Kidney (tissue), 14 donors: ENCODE data around the gene CRKL. TPM values are rescaled to one million over a fixed set of nuclear protein-coding genes. Genes with fewer than 3 reads are reported as not detected.

Experiments
- DNase-seq, 5 donors: peaks; one replicate each; pipeline ENCODE4 v3.0.0-alpha.2; 2013 to 2020
- FAIRE-seq: peaks from 2 replicates; lab custom pipeline; 2012; peaks lifted over from hg19 to GRCh38; lab: Jason Lieb, UNC
- H3K27ac ChIP-seq, 2 donors: one replicate each; pipeline ENCODE4 v1.7.0; 2013; ENCODE audit warnings: low read depth in 2 of 2, low read length in 2 of 2, inconsistent platforms in 1 of 2
- H3K27me3 ChIP-seq: one replicate; pipeline ENCODE4 v1.7.1; 2013; ENCODE audit warnings: low read length, inconsistent platforms; ENCODE audit not compliant: control insufficient read depth, insufficient read depth
- H3K36me3 ChIP-seq, 3 donors: one replicate each; pipeline versions ENCODE4 v1.7.0 to v1.7.1; 2013; ENCODE audit warnings: low read length in 3 of 3, control low read depth in 1 of 3, inconsistent platforms in 1 of 3; ENCODE audit not compliant: insufficient read depth in 3 of 3, control insufficient read depth in 2 of 3
- H3K4me1 ChIP-seq, 3 donors: one replicate each; pipeline versions ENCODE4 v1.7.0 to v1.7.1; 2013; ENCODE audit warnings: low read length in 3 of 3, inconsistent platforms in 1 of 3, low read depth in 1 of 3; ENCODE audit not compliant: control insufficient read depth in 2 of 3, insufficient read depth in 2 of 3
- H3K4me3 ChIP-seq, 3 donors: one replicate each; pipeline versions ENCODE4 v1.7.0 to v1.8.1; 2013; ENCODE audit warnings: low read length in 3 of 3, control low read depth in 1 of 3, inconsistent platforms in 1 of 3
- H3K9ac ChIP-seq, 3 donors: one replicate each; pipeline versions ENCODE4 v1.7.0 to v1.7.1; 2013; ENCODE audit warnings: low read length in 3 of 3, control low read depth in 1 of 3, inconsistent platforms in 1 of 3
- H3K9me3 ChIP-seq, 3 donors: one replicate each; pipeline versions ENCODE4 v1.7.0 to v1.7.1; 2013; ENCODE audit warnings: low read length in 3 of 3, control low read depth in 1 of 3, inconsistent platforms in 1 of 3; ENCODE audit not compliant: control insufficient read depth in 2 of 3, insufficient read depth in 1 of 3
- CTCF ChIP-seq: IDR thresholded peaks from 3 replicates; pipeline ENCODE4 v1.5.1; 2012; ENCODE audit warnings: mild to moderate bottlenecking, moderate library complexity, borderline replicate concordance; ENCODE audit not compliant: insufficient read depth; ENCODE audit errors: extremely low read depth
- intact Hi-C: fragments of 100-400 bp; cut with DNase I; formaldehyde crosslinking; loops from one replicate; pipeline ENCODE4 v1.11.1; 2022
- polyA plus RNA-seq: library from polyadenylated mRNA; stranded (reverse); fragments of 350-450 nt; fragmentation: Illumina TruSeq; extraction: RNeasy Lipid Tissue Mini Kit (QIAGEN cat#74804); gene quantifications from one replicate; pipeline ENCODE4 v1.2.3, GENCODE V29; 2014; ENCODE audit warnings: low read depth, low replicate concordance; ENCODE audit not compliant: insufficient read depth
- total RNA-seq: library from RNA; stranded (reverse); fragmentation: NEBNext Ultra II Directional; extraction: Animal tissue kit (Norgen Biotek cat#: 25700); gene quantifications from one replicate; pipeline ENCODE4 v1.2.1, GENCODE V29; 2021
- donor health status: control.
- donor health status: control.
- donor health status: control.
- donor health status: control.
- donor health status: control.
- donor health status: DM: yes; HTN: yes; CAD: no.
- donor health status: Normal renal cell carcinoma (clear cell type).

The CRKL gene
- total and polyA plus RNA-seq, 2 donors from 2014 or later, result 11.9 to 44.7 TPM

DNA sequence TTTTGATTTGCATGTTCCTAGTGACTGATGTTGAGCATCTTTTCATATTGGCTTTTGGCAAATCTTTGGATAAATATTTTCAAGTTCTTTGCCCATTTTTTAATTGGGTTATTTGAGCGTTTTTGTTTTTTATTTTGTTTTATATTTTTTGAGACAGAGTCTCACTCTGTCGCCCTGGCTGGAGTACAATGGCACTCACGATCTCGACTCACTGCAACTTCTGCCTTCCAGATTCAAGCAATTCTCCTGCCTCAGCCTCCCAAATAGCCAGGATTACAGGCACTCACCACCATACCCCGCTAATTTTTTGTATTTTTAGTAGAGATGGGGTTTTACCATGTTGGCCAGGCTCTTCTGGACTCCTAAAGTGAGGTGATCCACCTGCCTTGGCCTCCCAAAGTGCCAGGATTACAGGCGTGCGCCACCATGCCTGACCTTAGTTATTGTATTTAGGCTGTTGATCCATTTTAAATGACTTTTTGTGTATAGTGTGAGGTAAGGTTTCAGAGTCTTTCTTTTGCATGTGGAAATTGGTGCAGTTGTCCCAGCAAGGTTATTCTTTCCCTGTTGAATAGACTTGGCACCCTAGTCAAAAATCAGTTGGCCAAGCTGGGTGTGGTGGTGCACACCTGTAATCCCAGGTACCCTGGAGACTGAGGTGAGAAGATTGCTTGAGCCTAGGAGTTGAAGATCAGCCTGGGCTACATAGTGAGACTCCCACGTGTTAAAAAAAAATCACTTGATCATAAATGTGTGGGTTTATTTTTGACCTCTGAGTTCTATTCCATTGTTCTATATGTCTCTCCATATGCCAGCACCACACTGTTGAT is 26.1 kb downstream of the CRKL start:
- no peak for TF ChIP-seq CTCF
- no peaks in the 10 kb centered on the region for H3K9me3 ChIP-seq
- DNase-seq (no peak), FAIRE-seq (no peak)
- H3K9ac ChIP-seq, result no peak overlapping the region
- no peak overlapping the region for H3K27ac ChIP-seq
- H3K4me1 ChIP-seq, result peaks cover 0 to 13% (median 12%) of the 10 kb centered on the region in 3 donors
- intact Hi-C loops, result no loop called here
- no peaks in the 10 kb centered on the region for H3K27me3 ChIP-seq
- no peak overlapping the region for H3K4me3 ChIP-seq
- no peaks in the 10 kb centered on the region for H3K36me3 ChIP-seq

- H3K27ac ChIP-seq, result no peak overlapping the region
- no peak overlapping the region for H3K9ac ChIP-seq
- no peak for TF ChIP-seq CTCF
- H3K4me3 ChIP-seq, result no peak overlapping the region
- H3K9me3 ChIP-seq, result no peaks in the 10 kb centered on the region
- no peaks in the 10 kb centered on the region for H3K27me3 ChIP-seq
- FAIRE-seq, result no peak
- intact Hi-C loops, result no loop called here
- peaks cover 0 to 18% (median 10%) of the 10 kb centered on the region in 3 donors for H3K4me1 ChIP-seq
- DNase-seq, result no peak
- H3K36me3 ChIP-seq, result no peaks in the 10 kb centered on the region
Observed at GRCh38 chr22:20944042-20944441, 26.8 kb downstream of the CRKL start.

DNA sequence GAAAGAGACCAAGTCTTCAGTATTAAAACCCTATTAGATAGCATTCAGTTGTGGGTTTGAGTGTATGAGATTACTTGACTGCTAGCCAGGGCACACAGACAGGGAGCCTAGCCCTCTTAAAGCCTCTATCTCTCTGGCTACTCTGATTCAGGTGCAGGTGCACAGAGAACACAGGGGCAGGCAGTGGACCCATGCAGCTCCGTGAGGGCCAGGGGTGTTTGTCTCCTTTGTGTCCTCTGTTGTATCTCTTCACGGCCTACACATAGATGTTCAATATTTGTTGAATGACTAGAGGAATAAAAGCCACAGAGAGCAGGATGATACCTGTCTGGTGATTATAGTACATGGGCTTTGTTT is 28.3 kb downstream of the CRKL start:
- H3K9me3 ChIP-seq, result no peaks in the 10 kb centered on the region
- peak in 1 of 5 donors; percentile 8 for DNase-seq

More for the DNA sequence above, 28.3 kb downstream of the CRKL start:
- H3K36me3 ChIP-seq, result peaks cover under 1 to 7% (median 2%) of the 10 kb centered on the region in 3 donors
- no peak for FAIRE-seq
- intact Hi-C loops, result no loop called here
- no peaks in the 10 kb centered on the region for H3K27me3 ChIP-seq
- H3K27ac ChIP-seq, result no peak overlapping the region
- H3K4me3 ChIP-seq, result no peak overlapping the region
- H3K4me1 ChIP-seq, result peaks cover 0 to 14% (median 8%) of the 10 kb centered on the region in 3 donors
- no peak for TF ChIP-seq CTCF
- no peak overlapping the region for H3K9ac ChIP-seq
